ENCODE measurements around the gene BCL2L13. TPM values are rescaled to one million over a fixed set of nuclear protein-coding genes. Genes with fewer than 3 reads are reported as not detected.
A peak's percentile ranks its signal among the peaks of the same experiment; 100 is the strongest.

The BCL2L13 gene
- total RNA-seq, 1 experiment from 2014 or later, result 81.8 TPM

DNA sequence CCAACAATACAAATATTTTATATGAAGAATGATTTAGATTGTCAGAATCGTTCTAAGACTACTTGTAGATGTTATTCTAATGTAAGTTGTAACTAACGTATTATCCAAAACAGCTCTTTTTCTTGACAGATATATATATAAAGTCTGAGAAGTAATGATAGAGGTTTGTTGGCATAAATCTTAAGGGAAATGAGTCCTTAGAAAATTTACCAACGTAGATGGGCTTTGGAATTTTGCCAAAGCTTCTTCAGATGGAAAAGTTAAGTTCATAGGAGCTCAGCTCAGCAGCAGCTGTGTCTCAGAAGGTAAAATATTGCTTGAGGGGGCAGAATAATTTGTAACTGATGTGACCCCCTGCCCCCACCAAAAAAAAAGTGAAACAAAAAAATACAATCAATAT, 69.0 kb downstream of the BCL2L13 start:
- DNase-seq (ENCODE audit: low read depth in 1 of 2, low spot score in 2 of 2), result peak in 1 of 2 experiments; percentile 30
- Histone ChIP-seq H3K4me3 (peak overlapping the region; percentile 26), H3K9me3 (replicated peaks) (no peaks in the 10 kb centered on the region), H3K27me3 (replicated peaks) (no peaks in the 10 kb centered on the region), H3K4me1 (replicated peaks) (peaks cover 30% of the 10 kb centered on the region), H3K27ac (peak overlapping the region; percentile 78), H3K36me3 (peaks cover 26% of the 10 kb centered on the region)

GRCh38 chr22:17710023-17710422, 71.5 kb downstream of the BCL2L13 start:
- DNase-seq (ENCODE audit: low read depth in 1 of 2, low spot score in 2 of 2), result no peak
- Histone ChIP-seq H3K36me3 (peaks cover 22% of the 10 kb centered on the region), H3K4me3 (no peak overlapping the region), H3K9me3 (replicated peaks) (no peaks in the 10 kb centered on the region), H3K27ac (no peak overlapping the region), H3K27me3 (replicated peaks) (no peaks in the 10 kb centered on the region), H3K4me1 (replicated peaks) (peaks cover 34% of the 10 kb centered on the region)

DNA sequence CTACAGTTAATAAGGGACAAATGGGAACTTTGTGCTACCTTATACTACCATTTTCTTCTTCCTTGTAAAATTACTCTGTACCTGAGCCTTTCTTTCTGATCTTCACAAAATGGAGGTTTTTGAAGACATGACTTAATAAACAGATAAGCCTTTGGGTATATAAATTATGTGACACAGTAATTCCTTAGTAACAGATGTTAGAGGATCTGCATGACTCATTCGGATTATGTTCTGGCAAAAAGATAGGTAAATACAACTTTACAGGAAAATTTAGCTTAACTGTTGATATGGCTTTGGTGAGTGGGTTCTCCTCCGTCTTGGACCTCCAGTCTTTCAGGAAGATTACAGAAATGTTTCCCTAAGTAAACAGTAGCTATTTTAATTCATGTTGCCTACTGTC, 73.9 kb downstream of the BCL2L13 start:
- no peak overlapping the region for H3K27ac ChIP-seq
- H3K9me3 ChIP-seq (replicated peaks), result no peaks in the 10 kb centered on the region
- peaks cover 17% of the 10 kb centered on the region for H3K4me1 ChIP-seq (replicated peaks)
- H3K4me3 ChIP-seq, result no peak overlapping the region
- peaks cover 22% of the 10 kb centered on the region for H3K36me3 ChIP-seq
- peak in 1 of 2 experiments; percentile 21 for DNase-seq (ENCODE audit: low read depth in 1 of 2, low spot score in 2 of 2)
- H3K27me3 ChIP-seq (replicated peaks), result no peaks in the 10 kb centered on the region

GRCh38 chr22:17716529-17716928, 78.0 kb downstream of the BCL2L13 start:
- H3K9me3 ChIP-seq (replicated peaks), result no peaks in the 10 kb centered on the region
- peaks cover 8% of the 10 kb centered on the region for H3K4me1 ChIP-seq (replicated peaks)
- H3K36me3 ChIP-seq, result peaks cover 19% of the 10 kb centered on the region
- H3K4me3 ChIP-seq, result no peak overlapping the region
- no peaks in the 10 kb centered on the region for H3K27me3 ChIP-seq (replicated peaks)
- no peak overlapping the region for H3K27ac ChIP-seq
- DNase-seq (ENCODE audit: low read depth in 1 of 2, low spot score in 2 of 2), result no peak

- Histone ChIP-seq H3K27me3 (replicated peaks) (no peaks in the 10 kb centered on the region), H3K4me3 (no peak overlapping the region), H3K9me3 (replicated peaks) (no peaks in the 10 kb centered on the region), H3K36me3 (peaks cover 25% of the 10 kb centered on the region), H3K27ac (no peak overlapping the region), H3K4me1 (replicated peaks) (peaks cover 2% of the 10 kb centered on the region)
- no peak for DNase-seq (ENCODE audit: low read depth in 1 of 2, low spot score in 2 of 2)
Observed at GRCh38 chr22:17717708-17718107, 79.2 kb downstream of the BCL2L13 start.

- H3K36me3 ChIP-seq, result peaks cover 24% of the 10 kb centered on the region
- H3K4me1 ChIP-seq (replicated peaks), result peaks cover 17% of the 10 kb centered on the region
- DNase-seq (ENCODE audit: low read depth in 1 of 2, low spot score in 2 of 2), result no peak
- H3K9me3 ChIP-seq (replicated peaks), result no peaks in the 10 kb centered on the region
- H3K27me3 ChIP-seq (replicated peaks), result no peaks in the 10 kb centered on the region
- no peak overlapping the region for H3K27ac ChIP-seq
- no peak overlapping the region for H3K4me3 ChIP-seq
Observed at GRCh38 chr22:17719911-17720310, 81.4 kb downstream of the BCL2L13 start.

GRCh38 chr22:17724241-17724640, 85.7 kb downstream of the BCL2L13 start:
- DNase-seq (ENCODE audit: low read depth in 1 of 2, low spot score in 2 of 2), result no peak
- no peaks in the 10 kb centered on the region for H3K27me3 ChIP-seq (replicated peaks)
- no peak overlapping the region for H3K4me3 ChIP-seq
- H3K4me1 ChIP-seq (replicated peaks), result peaks cover 45% of the 10 kb centered on the region
- H3K27ac ChIP-seq, result no peak overlapping the region; the same call in 1 of the 2 replicates
- peaks cover 37% of the 10 kb centered on the region for H3K36me3 ChIP-seq
- H3K9me3 ChIP-seq (replicated peaks), result no peaks in the 10 kb centered on the region

- peak in 1 of 2 experiments; percentile 18 for DNase-seq (ENCODE audit: low read depth in 1 of 2, low spot score in 2 of 2)
- Histone ChIP-seq H3K9me3 (replicated peaks) (no peaks in the 10 kb centered on the region), H3K27ac (peak overlapping the region; percentile 90), H3K36me3 (peaks cover 44% of the 10 kb centered on the region), H3K27me3 (replicated peaks) (no peaks in the 10 kb centered on the region), H3K4me1 (replicated peaks) (peaks cover 45% of the 10 kb centered on the region), H3K4me3 (no peak overlapping the region)
Observed at GRCh38 chr22:17724678-17725499, 86.3 kb downstream of the BCL2L13 start.

DNA sequence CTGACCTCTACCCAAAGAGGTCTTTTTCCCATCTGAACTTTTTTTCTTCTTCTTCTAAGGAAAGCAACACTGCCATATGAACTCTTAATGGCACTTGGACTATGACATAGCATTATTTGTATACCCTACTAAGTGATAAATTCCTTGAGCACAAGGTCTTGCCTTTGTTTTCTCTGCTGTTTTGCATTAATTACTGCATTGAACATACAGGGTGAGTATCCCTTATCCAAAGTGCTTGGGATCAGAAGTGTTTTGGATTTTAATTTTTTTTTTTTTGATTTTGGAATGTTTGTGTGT, 86.9 kb downstream of the BCL2L13 start:
- no peak for DNase-seq (ENCODE audit: low read depth in 1 of 2, low spot score in 2 of 2)
- Histone ChIP-seq H3K9me3 (replicated peaks) (no peaks in the 10 kb centered on the region), H3K27ac (peak overlapping the region; percentile 90), H3K27me3 (replicated peaks) (no peaks in the 10 kb centered on the region), H3K4me1 (replicated peaks) (peaks cover 45% of the 10 kb centered on the region), H3K36me3 (peaks cover 49% of the 10 kb centered on the region), H3K4me3 (no peak overlapping the region)

DNA sequence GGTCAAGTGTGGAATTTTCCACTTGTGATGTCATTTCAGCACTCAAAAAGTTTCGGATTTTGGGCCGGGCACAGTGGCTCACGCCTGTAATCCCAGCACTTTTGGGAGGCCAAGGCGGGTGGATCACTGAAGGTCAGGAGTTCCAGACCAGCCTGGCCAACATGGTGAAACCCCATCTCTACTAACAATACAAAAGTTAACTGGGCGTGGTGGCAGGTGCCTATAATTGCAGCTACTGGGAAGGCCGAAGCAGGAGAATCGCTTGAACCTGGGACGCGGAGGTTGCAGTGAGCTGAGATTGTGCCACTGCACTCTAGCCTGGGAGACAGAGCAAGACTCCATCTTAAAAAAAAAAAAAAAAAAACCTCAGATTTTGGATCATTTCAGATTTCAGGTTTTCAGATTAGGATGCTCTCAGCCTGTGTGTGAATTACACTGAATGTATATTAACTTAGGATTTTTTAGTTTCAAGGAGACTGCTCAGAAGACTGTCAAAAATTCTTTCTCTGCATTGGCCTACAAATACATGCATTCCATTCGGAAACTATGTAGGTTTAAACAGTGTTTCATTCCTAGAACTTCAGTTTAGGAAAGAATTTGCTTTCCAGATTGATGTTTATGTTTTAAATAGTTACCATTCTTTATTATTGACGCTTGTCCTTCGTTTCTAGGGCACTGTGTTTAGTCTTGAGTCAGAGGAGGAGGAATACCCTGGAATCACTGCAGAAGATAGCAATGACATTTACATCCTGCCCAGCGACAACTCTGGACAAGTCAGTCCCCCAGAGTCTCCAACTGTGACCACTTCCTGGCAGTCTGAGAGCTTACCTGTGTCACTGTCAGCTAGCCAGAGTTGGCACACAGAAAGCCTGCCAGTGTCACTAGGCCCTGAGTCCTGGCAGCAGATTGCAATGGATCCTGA, 87.7 kb downstream of the BCL2L13 start:
- DNase-seq (ENCODE audit: low read depth in 1 of 2, low spot score in 2 of 2), result peak; percentile 81 to 90
- Histone ChIP-seq H3K4me3 (no peak overlapping the region), H3K27ac (peak overlapping the region; percentile 90), H3K27me3 (replicated peaks) (no peaks in the 10 kb centered on the region), H3K4me1 (replicated peaks) (peaks cover 45% of the 10 kb centered on the region), H3K9me3 (replicated peaks) (no peaks in the 10 kb centered on the region), H3K36me3 (peaks cover 54% of the 10 kb centered on the region)

- no peak for DNase-seq (ENCODE audit: low read depth in 1 of 2, low spot score in 2 of 2)
- no peak overlapping the region for H3K4me3 ChIP-seq
- H3K27me3 ChIP-seq (replicated peaks), result no peaks in the 10 kb centered on the region
- no peaks in the 10 kb centered on the region for H3K9me3 ChIP-seq (replicated peaks)
- H3K36me3 ChIP-seq, result peaks cover 61% of the 10 kb centered on the region
- H3K4me1 ChIP-seq (replicated peaks), result peaks cover 45% of the 10 kb centered on the region
- peak overlapping the region; percentile 90 for H3K27ac ChIP-seq
Observed at GRCh38 chr22:17726928-17727897, 88.7 kb downstream of the BCL2L13 start.

- no peaks in the 10 kb centered on the region for H3K9me3 ChIP-seq (replicated peaks)
- H3K4me3 ChIP-seq, result no peak overlapping the region
- H3K36me3 ChIP-seq, result peaks cover 70% of the 10 kb centered on the region
- no peak for DNase-seq (ENCODE audit: low read depth in 1 of 2, low spot score in 2 of 2)
- peaks cover 48% of the 10 kb centered on the region for H3K4me1 ChIP-seq (replicated peaks)
- H3K27me3 ChIP-seq (replicated peaks), result no peaks in the 10 kb centered on the region
- no peak overlapping the region for H3K27ac ChIP-seq
Observed at GRCh38 chr22:17728786-17729185, 90.2 kb downstream of the BCL2L13 start.

DNA sequence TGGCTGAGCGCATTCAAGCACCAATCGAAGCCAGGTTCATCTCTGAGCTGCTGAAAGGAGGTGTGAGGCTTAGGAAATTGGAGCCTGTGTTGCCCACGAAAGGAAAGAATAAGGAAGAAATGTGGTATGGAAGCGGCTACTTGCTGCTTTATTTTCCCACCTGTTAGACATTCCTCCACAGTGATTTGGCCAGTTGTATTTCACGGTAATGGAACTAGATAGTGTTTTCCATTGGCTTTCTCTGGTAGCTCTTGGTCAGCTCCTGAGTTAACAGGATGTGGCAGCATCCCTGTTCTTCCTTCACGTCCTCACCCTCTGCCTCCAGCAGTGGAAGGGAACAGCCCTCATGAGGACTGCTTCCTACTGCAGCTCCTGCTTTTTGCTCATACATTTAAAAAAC, 91.0 kb downstream of the BCL2L13 start:
- H3K27ac ChIP-seq, result no peak overlapping the region
- H3K4me1 ChIP-seq (replicated peaks), result peaks cover 48% of the 10 kb centered on the region
- DNase-seq (ENCODE audit: low read depth in 1 of 2, low spot score in 2 of 2), result no peak
- no peaks in the 10 kb centered on the region for H3K9me3 ChIP-seq (replicated peaks)
- no peak overlapping the region for H3K4me3 ChIP-seq
- peaks cover 74% of the 10 kb centered on the region for H3K36me3 ChIP-seq
- no peaks in the 10 kb centered on the region for H3K27me3 ChIP-seq (replicated peaks)
